Choroid plexus epithelial cell (primary cell): ENCODE measurements around the gene IFNL1.

Experiments used
- DNase-seq: peaks from one replicate; pipeline ENCODE4 v3.0.0-alpha.2; 2010; ENCODE audit warnings: low read depth
- H3K4me3 ChIP-seq: 2 replicates; pipeline ENCODE4 v1.5.1; 2011; ENCODE audit warnings: low read depth, mild to moderate bottlenecking, control low read depth, low read length, moderate library complexity
- CTCF ChIP-seq: conservative IDR thresholded peaks from 2 replicates; pipeline ENCODE4 v1.5.1; 2011; ENCODE audit warnings: low read depth, mild to moderate bottlenecking, control low read depth, inconsistent platforms, low read length, moderate library complexity

The IFNL1 gene

GRCh38 chr19:39299404-39299803 is 3.2 kb downstream of the IFNL1 start:
- no peak for DNase-seq
- H3K4me3 ChIP-seq = no peak overlapping the region
- no peak for TF ChIP-seq CTCF

- no peak overlapping the region for H3K4me3 ChIP-seq
- DNase-seq = no peak
- no peak for TF ChIP-seq CTCF
Observed at GRCh38 chr19:39299832-39300231, 3.6 kb downstream of the IFNL1 start.

GRCh38 chr19:39301021-39301420 is 4.8 kb downstream of the IFNL1 start:
- DNase-seq = no peak
- no peak for TF ChIP-seq CTCF
- H3K4me3 ChIP-seq = no peak overlapping the region

- H3K4me3 ChIP-seq = no peak overlapping the region
- no peak for TF ChIP-seq CTCF
- no peak for DNase-seq
Observed at GRCh38 chr19:39301562-39301961, 5.4 kb downstream of the IFNL1 start.

GRCh38 chr19:39303373-39304184 is 7.4 kb downstream of the IFNL1 start:
- TF ChIP-seq CTCF = no peak
- no peak overlapping the region for H3K4me3 ChIP-seq
- DNase-seq = no peak

- TF ChIP-seq CTCF = no peak
- DNase-seq = no peak
- no peak overlapping the region for H3K4me3 ChIP-seq
Observed at GRCh38 chr19:39304185-39304513, 7.9 kb downstream of the IFNL1 start.
